H7 (cell line): ENCODE data around the gene PIK3R5. TPM values are rescaled to one million over a fixed set of nuclear protein-coding genes. Genes with fewer than 3 reads are reported as not detected.
"Not testable (repeated sequence)": the region's sequence is repeated elsewhere in the genome, so short reads cannot be mapped to it uniquely, and the experiment has no call there.

Experiments used
- DNase-seq: peaks from one replicate; pipeline ENCODE4 v3.0.0; 2012
- H3K27me3 ChIP-seq: 2 replicates; pipeline ENCODE4 v1.6.0; 2011; ENCODE audit warnings: mild to moderate bottlenecking, low read length; ENCODE audit not compliant: control insufficient read depth, insufficient read depth
- H3K36me3 ChIP-seq: replicated peaks from 2 replicates; pipeline ENCODE4 v1.5.1; 2011; ENCODE audit warnings: low read length; ENCODE audit not compliant: control insufficient read depth, insufficient read depth
- H3K4me3 ChIP-seq: 2 replicates; pipeline ENCODE4 v1.5.1; 2011; ENCODE audit warnings: low read depth, mild to moderate bottlenecking, control low read depth, low read length, moderate library complexity; ENCODE audit not compliant: insufficient read depth
- total RNA-seq: library from RNA; depleted of rRNA; stranded (reverse); fragments of >200 nt; shearing (Covaris generic); gene quantifications from 2 replicates; pipeline ENCODE4 v1.2.3, GENCODE V29; 2014

PIK3R5 gene
- total RNA-seq, 1 experiment from 2014 or later = 33.6 TPM

GRCh38 chr17:8869114-8869815, 96.2 kb downstream of the PIK3R5 start:
- H3K27me3 ChIP-seq = no peaks in the 10 kb centered on the region; the same call in 1 of the 2 replicates
- H3K36me3 ChIP-seq = no peaks in the 10 kb centered on the region
- DNase-seq = no peak
- H3K4me3 ChIP-seq = no peak overlapping the region

GRCh38 chr17:8868529-8868951, 97.0 kb downstream of the PIK3R5 start:
- no peak for DNase-seq
- Histone ChIP-seq H3K36me3 (no peaks in the 10 kb centered on the region), H3K4me3 (no peak overlapping the region), H3K27me3 (no peaks in the 10 kb centered on the region; the same call in 1 of the 2 replicates)

- Histone ChIP-seq H3K4me3 (no peak overlapping the region), H3K27me3 (no peaks in the 10 kb centered on the region; the same call in 1 of the 2 replicates), H3K36me3 (no peaks in the 10 kb centered on the region)
- DNase-seq = no peak
Observed at GRCh38 chr17:8868092-8868491, 97.4 kb downstream of the PIK3R5 start.

- Histone ChIP-seq H3K4me3 (no peak within 1 kb of the TSS), H3K27me3 (no peaks in the 10 kb centered on the region; the same call in 1 of the 2 replicates), H3K36me3 (no peaks in the 10 kb centered on the region)
- no peak for DNase-seq
Observed at GRCh38 chr17:8867361-8867981, 98.0 kb downstream of the PIK3R5 start, which contains the start of gene PIK3R6. PIK3R6 (minus strand) TSS chr17:8867674; CDS start chr17:8849794, 17,880 bp downstream.

GRCh38 chr17:8865811-8866210, 99.7 kb downstream of the PIK3R5 start:
- no peak for DNase-seq
- no peak overlapping the region for H3K4me3 ChIP-seq
- no peaks in the 10 kb centered on the region; the same call in 1 of the 2 replicates for H3K27me3 ChIP-seq
- no peaks in the 10 kb centered on the region for H3K36me3 ChIP-seq

- DNase-seq = no peak
- H3K27me3 ChIP-seq = no peaks in the 10 kb centered on the region; the same call in 1 of the 2 replicates
Observed at GRCh38 chr17:8865385-8865784, 100.1 kb downstream of the PIK3R5 start.

GRCh38 chr17:8862213-8863056, 103.1 kb downstream of the PIK3R5 start:
- Histone ChIP-seq H3K36me3 (no peaks in the 10 kb centered on the region), H3K27me3 (no peaks in the 10 kb centered on the region), H3K4me3 (no peak overlapping the region)
- no peak for DNase-seq

More at GRCh38 chr17:8865385-8865784, 100.1 kb downstream of the PIK3R5 start:
- no peak overlapping the region for H3K4me3 ChIP-seq
- no peaks in the 10 kb centered on the region for H3K36me3 ChIP-seq

- DNase-seq = no peak
- H3K36me3 ChIP-seq = no peaks in the 10 kb centered on the region
- H3K27me3 ChIP-seq = no peaks in the 10 kb centered on the region
- no peak overlapping the region for H3K4me3 ChIP-seq
Observed at GRCh38 chr17:8861495-8862181, 103.9 kb downstream of the PIK3R5 start.

GRCh38 chr17:8859804-8860430, 105.6 kb downstream of the PIK3R5 start:
- no peak for DNase-seq
- Histone ChIP-seq H3K27me3 (no peaks in the 10 kb centered on the region), H3K36me3 (no peaks in the 10 kb centered on the region), H3K4me3 (no peak overlapping the region)

- no peaks in the 10 kb centered on the region for H3K36me3 ChIP-seq
- H3K27me3 ChIP-seq = no peaks in the 10 kb centered on the region
- no peak for DNase-seq
- no peak overlapping the region for H3K4me3 ChIP-seq
Observed at GRCh38 chr17:8859027-8859803, 106.3 kb downstream of the PIK3R5 start.

GRCh38 chr17:8857919-8858318, 107.6 kb downstream of the PIK3R5 start:
- no peaks in the 10 kb centered on the region for H3K27me3 ChIP-seq
- H3K4me3 ChIP-seq = no peak overlapping the region
- DNase-seq = no peak
- H3K36me3 ChIP-seq = no peaks in the 10 kb centered on the region

GRCh38 chr17:8856869-8857575, 108.5 kb downstream of the PIK3R5 start:
- no peak for DNase-seq
- H3K27me3 ChIP-seq = no peaks in the 10 kb centered on the region
- no peak overlapping the region for H3K4me3 ChIP-seq
- H3K36me3 ChIP-seq = no peaks in the 10 kb centered on the region

- H3K27me3 ChIP-seq, H3K36me3 ChIP-seq, DNase-seq, H3K4me3 ChIP-seq: not testable (repeated sequence)
Observed at GRCh38 chr17:8856205-8856603, 109.3 kb downstream of the PIK3R5 start.
